Measurements from ENCODE around the gene FBN1.

GRCh38 chr15:48393645-48394506 is 251.6 kb downstream of the FBN1 start:
- no peak for TF ChIP-seq CTCF (IDR thresholded peaks at IDR 0.05)
- no peak for TF ChIP-seq POLR2A (IDR thresholded peaks at IDR 0.05)
